Astrocyte (in vitro differentiated cells and primary cell): ENCODE measurements around the gene ABCB8. TPM values are rescaled to one million over a fixed set of nuclear protein-coding genes. Genes with fewer than 3 reads are reported as not detected.

Experiments used
- DNase-seq: peaks from one replicate; pipeline ENCODE4 v3.0.0-alpha.2; 2010; ENCODE audit warnings: low read depth
- FAIRE-seq: peaks from 2 replicates; lab custom pipeline; 2011; peaks lifted over from hg19 to GRCh38; lab: Jason Lieb, UNC
- H2AFZ ChIP-seq: 2 replicates; pipeline ENCODE4 v1.6.0; 2012; ENCODE audit warnings: low read depth, low read length, inconsistent platforms
- H3K27ac ChIP-seq: 2 replicates; pipeline ENCODE4 v1.5.1; 2011; ENCODE audit warnings: low read depth, low read length, inconsistent platforms
- H3K27me3 ChIP-seq: 2 replicates; pipeline ENCODE4 v1.6.0; 2011; ENCODE audit warnings: low read length, inconsistent platforms; ENCODE audit not compliant: insufficient read depth
- H3K36me3 ChIP-seq: 2 replicates; pipeline ENCODE4 v1.5.1; 2011; ENCODE audit warnings: low read length, inconsistent platforms; ENCODE audit not compliant: insufficient read depth
- H3K4me1 ChIP-seq: 2 replicates; pipeline ENCODE4 v1.5.1; 2011; ENCODE audit warnings: low read length, inconsistent platforms; ENCODE audit not compliant: insufficient read depth
- H3K4me2 ChIP-seq: 2 replicates; pipeline ENCODE4 v1.6.0; 2012; ENCODE audit warnings: low read length, inconsistent platforms
- H3K4me3 ChIP-seq: 2 replicates; pipeline ENCODE4 v1.5.1; 2011; ENCODE audit warnings: low read depth, mild to moderate bottlenecking, low read length, inconsistent platforms; ENCODE audit not compliant: insufficient read depth
- H3K79me2 ChIP-seq: 2 replicates; pipeline ENCODE4 v1.6.0; 2012; ENCODE audit warnings: mild to moderate bottlenecking, low read length, inconsistent platforms; ENCODE audit not compliant: insufficient read depth
- H3K9ac ChIP-seq: 2 replicates; pipeline ENCODE4 v1.6.0; 2012; ENCODE audit warnings: mild to moderate bottlenecking, low read length, inconsistent platforms
- H3K9me3 ChIP-seq: 2 replicates; pipeline ENCODE4 v1.5.1; 2012; ENCODE audit warnings: low read depth, mild to moderate bottlenecking, low read length, inconsistent platforms; ENCODE audit not compliant: insufficient read depth
- H4K20me1 ChIP-seq: 2 replicates; pipeline ENCODE4 v1.6.0; 2012; ENCODE audit warnings: low read length, inconsistent platforms; ENCODE audit not compliant: insufficient read depth
- H3K27ac Mint-ChIP-seq: one replicate; pipeline ENCODE4 v1.8.0; 2021; ENCODE audit warnings: mild to moderate bottlenecking, mixed read lengths; ENCODE audit not compliant: unreplicated experiment
- H3K27me3 Mint-ChIP-seq: one replicate; pipeline ENCODE4 v1.8.0; 2021; ENCODE audit warnings: low read depth, mixed read lengths; ENCODE audit not compliant: unreplicated experiment
- H3K36me3 Mint-ChIP-seq: one replicate; pipeline ENCODE4 v1.8.0; 2021; ENCODE audit warnings: low read depth, mixed read lengths; ENCODE audit not compliant: unreplicated experiment
- H3K4me1 Mint-ChIP-seq: one replicate; pipeline ENCODE4 v1.8.0; 2021; ENCODE audit warnings: low read depth, mixed read lengths; ENCODE audit not compliant: unreplicated experiment
- H3K4me3 Mint-ChIP-seq: one replicate; pipeline ENCODE4 v1.8.0; 2021; ENCODE audit warnings: mild to moderate bottlenecking, moderate library complexity, mixed read lengths; ENCODE audit not compliant: unreplicated experiment
- H3K9me3 Mint-ChIP-seq: one replicate; pipeline ENCODE4 v1.8.0; 2021; ENCODE audit warnings: mild to moderate bottlenecking, mixed read lengths; ENCODE audit not compliant: unreplicated experiment
- EZH2 ChIP-seq: IDR thresholded peaks from 2 replicates; pipeline ENCODE4 v1.6.1; 2012; ENCODE audit warnings: mild to moderate bottlenecking, low read length, inconsistent platforms; ENCODE audit not compliant: insufficient read depth
- total RNA-seq: library from RNA; stranded (reverse); gene quantifications from 2 replicates; pipeline ENCODE4 v1.2.1, GENCODE V29; 2021
- TF ChIP-seq, protein P1 (sequence below): IDR thresholded peaks from 2 replicates; pipeline ENCODE4 v1.5.1; 2011; ENCODE audit warnings: low read depth, mild to moderate bottlenecking, inconsistent platforms, low read length, moderate library complexity; ENCODE audit not compliant: insufficient read depth

ABCB8 gene
- total RNA-seq, 1 donor from 2014 or later: 53.3 TPM

DNA sequence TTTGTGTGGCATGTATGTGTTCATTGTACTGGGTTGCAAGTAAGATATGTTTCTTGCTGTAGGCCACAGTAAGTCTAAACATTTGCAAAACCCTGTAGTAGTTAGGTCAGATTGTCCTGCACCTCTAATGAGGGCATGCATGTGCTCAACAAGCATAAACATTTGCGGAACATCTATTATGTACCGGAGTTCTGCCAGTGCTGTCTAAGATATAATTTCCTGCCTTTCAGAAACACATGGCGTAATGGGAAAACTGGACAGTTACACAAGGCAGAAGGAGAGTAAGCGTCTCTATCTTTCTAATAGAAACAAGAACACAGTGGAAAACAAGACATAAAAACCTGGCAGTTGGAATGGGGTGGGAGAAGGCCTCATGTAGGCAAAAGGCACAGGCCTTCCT lies 2.8 kb downstream of the ABCB8 start:
- H3K27me3 ChIP-seq: no peaks in the 10 kb centered on the region
- no peak overlapping the region for H3K9ac ChIP-seq
- H3K27ac Mint-ChIP-seq: no peak overlapping the region
- DNase-seq (no peak), FAIRE-seq (no peak)
- H3K27ac ChIP-seq: no peak overlapping the region
- H3K79me2 ChIP-seq: peaks cover 17% of the 10 kb centered on the region
- no peak overlapping the region for H3K4me2 ChIP-seq
- H3K4me3 ChIP-seq: no peak overlapping the region
- no peaks in the 10 kb centered on the region for H3K9me3 Mint-ChIP-seq
- H3K9me3 ChIP-seq: no peaks in the 10 kb centered on the region
- H3K27me3 Mint-ChIP-seq: no peaks in the 10 kb centered on the region
- no peak overlapping the region for H2AFZ ChIP-seq
- H4K20me1 ChIP-seq: no peaks in the 10 kb centered on the region
- H3K4me3 Mint-ChIP-seq: peak overlapping the region; percentile 27
- TF ChIP-seq, protein P1, sequence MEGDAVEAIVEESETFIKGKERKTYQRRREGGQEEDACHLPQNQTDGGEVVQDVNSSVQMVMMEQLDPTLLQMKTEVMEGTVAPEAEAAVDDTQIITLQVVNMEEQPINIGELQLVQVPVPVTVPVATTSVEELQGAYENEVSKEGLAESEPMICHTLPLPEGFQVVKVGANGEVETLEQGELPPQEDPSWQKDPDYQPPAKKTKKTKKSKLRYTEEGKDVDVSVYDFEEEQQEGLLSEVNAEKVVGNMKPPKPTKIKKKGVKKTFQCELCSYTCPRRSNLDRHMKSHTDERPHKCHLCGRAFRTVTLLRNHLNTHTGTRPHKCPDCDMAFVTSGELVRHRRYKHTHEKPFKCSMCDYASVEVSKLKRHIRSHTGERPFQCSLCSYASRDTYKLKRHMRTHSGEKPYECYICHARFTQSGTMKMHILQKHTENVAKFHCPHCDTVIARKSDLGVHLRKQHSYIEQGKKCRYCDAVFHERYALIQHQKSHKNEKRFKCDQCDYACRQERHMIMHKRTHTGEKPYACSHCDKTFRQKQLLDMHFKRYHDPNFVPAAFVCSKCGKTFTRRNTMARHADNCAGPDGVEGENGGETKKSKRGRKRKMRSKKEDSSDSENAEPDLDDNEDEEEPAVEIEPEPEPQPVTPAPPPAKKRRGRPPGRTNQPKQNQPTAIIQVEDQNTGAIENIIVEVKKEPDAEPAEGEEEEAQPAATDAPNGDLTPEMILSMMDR: no peak
- TF ChIP-seq EZH2: no peak
- H3K36me3 ChIP-seq: peaks cover 2% of the 10 kb centered on the region
- peaks cover 22% of the 10 kb centered on the region for H3K4me1 Mint-ChIP-seq
- H3K36me3 Mint-ChIP-seq: peaks cover 6% of the 10 kb centered on the region
- peaks cover 6% of the 10 kb centered on the region for H3K4me1 ChIP-seq

GRCh38 chr7:151032936-151033863 lies 5.0 kb downstream of the ABCB8 start:
- H3K27me3 ChIP-seq: no peaks in the 10 kb centered on the region
- H3K27ac ChIP-seq: no peak overlapping the region
- TF ChIP-seq, protein P1: no peak
- TF ChIP-seq EZH2: no peak
- H2AFZ ChIP-seq: no peak overlapping the region
- Mint-ChIP-seq H3K4me3 (peak overlapping the region; percentile 34), H3K4me1 (peaks cover 6% of the 10 kb centered on the region), H3K27ac (no peak overlapping the region), H3K9me3 (no peaks in the 10 kb centered on the region), H3K27me3 (no peaks in the 10 kb centered on the region), H3K36me3 (peaks cover 11% of the 10 kb centered on the region)
- peaks cover 5% of the 10 kb centered on the region for H3K36me3 ChIP-seq
- no peak overlapping the region for H3K4me2 ChIP-seq
- H3K9me3 ChIP-seq: no peaks in the 10 kb centered on the region
- FAIRE-seq (no peak), DNase-seq (no peak)
- no peaks in the 10 kb centered on the region for H4K20me1 ChIP-seq
- no peak overlapping the region for H3K4me3 ChIP-seq
- H3K9ac ChIP-seq: no peak overlapping the region
- H3K4me1 ChIP-seq: peaks cover 6% of the 10 kb centered on the region
- peaks cover 17% of the 10 kb centered on the region for H3K79me2 ChIP-seq

DNA sequence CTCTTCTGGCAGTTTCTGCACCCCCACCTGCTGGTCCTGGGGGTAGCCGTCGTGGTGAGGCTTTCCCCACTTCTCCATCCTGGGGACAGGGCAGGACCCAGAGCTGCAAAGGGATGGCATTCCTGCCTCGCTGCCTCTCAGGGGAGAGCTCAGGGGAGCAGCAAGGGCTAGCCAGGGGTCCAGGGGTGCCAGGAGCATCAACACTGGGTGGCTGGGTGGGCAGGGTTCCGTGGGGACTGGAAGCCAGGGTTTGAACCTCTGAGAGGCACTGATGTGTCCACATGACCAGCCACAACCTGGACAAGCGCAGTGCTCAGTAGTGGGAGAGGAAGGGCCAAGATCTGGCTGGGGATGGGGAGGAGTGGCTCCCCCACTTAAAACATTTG lies 5.6 kb downstream of the ABCB8 start:
- Mint-ChIP-seq H3K9me3 (no peaks in the 10 kb centered on the region), H3K4me3 (no peak overlapping the region), H3K27ac (no peak overlapping the region), H3K27me3 (no peaks in the 10 kb centered on the region), H3K36me3 (peaks cover 11% of the 10 kb centered on the region), H3K4me1 (peaks cover 7% of the 10 kb centered on the region)
- Histone ChIP-seq H3K4me3 (no peak overlapping the region), H3K4me1 (peaks cover 10% of the 10 kb centered on the region), H3K27me3 (no peaks in the 10 kb centered on the region), H2AFZ (no peak overlapping the region), H4K20me1 (no peaks in the 10 kb centered on the region), H3K79me2 (peaks cover 14% of the 10 kb centered on the region), H3K4me2 (no peak overlapping the region), H3K9ac (no peak overlapping the region), H3K9me3 (no peaks in the 10 kb centered on the region), H3K27ac (no peak overlapping the region), H3K36me3 (peaks cover 5% of the 10 kb centered on the region)
- no peak for DNase-seq
- TF ChIP-seq, protein P1: no peak
- TF ChIP-seq EZH2: no peak
- FAIRE-seq: no peak
